Germinal center (tissue), 1 donor: ENCODE data around the gene DNAJC24.
A peak's percentile ranks its signal among the peaks of the same experiment; 100 is the strongest.
"Not testable (repeated sequence)": the region's sequence is repeated elsewhere in the genome, so short reads cannot be mapped to it uniquely, and the experiment has no call there.

ENCODE experiments used
- DNase-seq: peaks from one replicate; pipeline ENCODE4 v3.0.0; 2012; ENCODE audit warnings: mixed read lengths, low spot score

DNAJC24 gene

GRCh38 chr11:31369348-31370329 lies at the start of gene DNAJC24, which contains the start of gene DCDC1:
TSS of gene DNAJC24 (plus strand) at chr11:31369860. CDS start at chr11:31370749, 889 bp downstream.
TSS of gene DCDC1 (minus strand) at chr11:31369739. CDS start at chr11:31328280, 41,459 bp downstream.
- peak; percentile 85 for DNase-seq

GRCh38 chr11:31321494-31321893 lies 48.2 kb upstream of the DNAJC24 start:
- not testable (repeated sequence) for DNase-seq

- no peak for DNase-seq
Observed at GRCh38 chr11:31323145-31323544, 46.5 kb upstream of the DNAJC24 start.

DNA sequence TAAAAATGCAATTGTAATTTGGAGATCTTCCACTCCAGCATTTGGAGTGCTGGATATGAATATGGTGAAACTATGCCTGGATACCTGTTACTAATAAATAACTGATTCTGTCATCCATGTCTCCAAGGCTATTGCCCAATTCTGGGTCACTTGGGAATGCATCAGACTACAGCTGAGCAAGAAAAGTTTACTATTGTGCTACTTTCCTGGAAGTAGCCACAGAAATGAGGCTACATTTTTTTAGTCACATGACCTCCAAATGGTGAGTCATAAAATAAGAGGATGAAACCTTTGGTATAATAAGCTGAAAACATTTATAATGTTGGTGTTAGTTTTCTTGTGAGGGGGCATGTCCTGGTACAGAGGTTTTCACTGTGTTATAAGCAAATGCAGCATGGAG lies 44.5 kb upstream of the DNAJC24 start:
- DNase-seq: no peak

DNA sequence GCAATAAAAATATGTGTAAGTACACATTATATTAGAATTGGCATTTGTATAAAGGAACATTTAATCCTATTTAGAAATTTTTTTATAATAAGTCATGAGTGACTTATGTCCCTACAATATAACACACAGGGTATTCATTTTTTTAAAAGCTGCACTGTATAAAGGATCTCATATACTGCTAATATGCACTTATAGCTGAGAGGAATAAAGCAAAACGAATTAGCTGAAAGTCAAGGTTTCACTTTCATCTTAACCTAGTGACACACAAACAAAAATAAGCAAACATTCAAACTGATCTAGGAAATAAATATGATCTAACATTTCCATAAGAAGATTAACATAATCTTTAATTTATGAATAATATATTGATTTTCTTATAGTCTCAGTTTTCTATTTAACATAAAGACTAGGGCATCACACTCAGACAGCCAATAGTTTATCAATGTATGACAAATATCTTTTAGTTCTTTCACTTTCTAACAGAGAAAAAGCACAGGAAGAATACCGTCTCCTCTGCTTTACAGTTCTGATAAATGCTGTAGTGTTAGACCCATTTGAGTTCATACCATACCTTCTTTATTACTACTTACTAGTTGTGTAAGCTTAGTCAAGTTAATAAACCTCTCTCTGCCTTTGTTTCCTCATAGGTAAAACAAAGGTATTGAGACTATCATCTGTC lies 43.1 kb upstream of the DNAJC24 start:
- no peak for DNase-seq

DNA sequence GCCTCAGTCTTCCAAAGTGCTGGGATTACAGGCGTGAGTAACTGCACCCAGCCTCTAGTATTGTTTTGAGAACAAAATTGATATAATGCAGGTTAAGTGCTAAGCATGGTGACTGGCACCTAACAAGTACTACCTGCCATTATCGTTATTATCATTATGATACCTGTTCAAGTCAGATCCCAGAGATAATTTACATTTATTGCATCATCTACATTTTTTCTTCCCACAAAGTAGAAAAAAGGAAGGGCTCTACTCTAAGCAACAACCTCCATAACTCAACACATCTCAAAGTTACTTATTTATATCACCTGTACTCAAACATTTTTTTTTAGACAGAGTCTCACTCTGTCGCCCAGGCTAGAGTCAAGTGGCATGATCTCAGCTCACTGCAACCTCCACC lies 42.2 kb upstream of the DNAJC24 start:
- DNase-seq: no peak

GRCh38 chr11:31328697-31329096 lies 41.0 kb upstream of the DNAJC24 start:
- no peak for DNase-seq

DNA sequence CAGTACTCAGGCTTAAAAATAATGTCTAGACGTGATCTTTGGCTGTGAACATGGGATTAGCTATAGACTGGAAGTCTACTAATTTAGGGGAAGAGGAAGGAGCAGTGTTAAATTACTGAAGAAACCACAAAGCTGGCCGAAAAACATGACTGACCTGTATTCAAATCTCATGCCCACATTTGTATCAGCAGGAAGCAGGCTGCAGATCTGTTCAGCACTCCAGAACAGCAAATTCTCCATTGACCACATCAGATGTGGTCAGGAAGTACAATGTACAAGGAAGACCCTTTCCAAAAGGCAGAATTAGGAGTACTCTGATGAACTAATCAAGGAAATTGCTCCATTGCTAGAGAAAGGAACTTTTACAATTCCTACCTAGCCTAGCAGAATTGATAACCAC lies 31.9 kb upstream of the DNAJC24 start:
- no peak for DNase-seq

GRCh38 chr11:31340903-31341572 lies 28.6 kb upstream of the DNAJC24 start:
- peak; percentile 8 for DNase-seq

DNA sequence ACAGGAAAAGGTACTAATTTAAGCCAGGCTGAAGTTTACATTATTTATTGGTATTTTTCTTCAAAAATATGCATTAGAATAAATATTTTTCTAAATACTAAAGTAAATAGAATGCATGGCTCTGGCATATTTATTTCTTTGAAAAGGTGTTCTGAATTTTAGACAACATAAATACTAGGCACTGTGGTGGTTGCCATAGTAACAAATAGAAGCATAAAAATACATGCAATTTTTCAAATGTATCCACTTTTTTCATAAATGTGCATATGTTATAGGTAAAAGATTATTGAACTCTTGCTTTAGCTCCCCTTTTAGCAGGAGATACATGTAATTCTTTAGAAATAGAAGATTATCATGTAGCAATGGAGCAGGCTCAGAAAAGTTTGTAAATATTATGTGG lies 18.5 kb upstream of the DNAJC24 start:
- no peak for DNase-seq

- DNase-seq: no peak
Observed at GRCh38 chr11:31355131-31355530, 14.5 kb upstream of the DNAJC24 start.

GRCh38 chr11:31355817-31356216 lies 13.8 kb upstream of the DNAJC24 start:
- DNase-seq: no peak

GRCh38 chr11:31361743-31362142 lies 7.9 kb upstream of the DNAJC24 start:
- no peak for DNase-seq

GRCh38 chr11:31366795-31367194 lies 2.9 kb upstream of the DNAJC24 start:
- no peak for DNase-seq

DNA sequence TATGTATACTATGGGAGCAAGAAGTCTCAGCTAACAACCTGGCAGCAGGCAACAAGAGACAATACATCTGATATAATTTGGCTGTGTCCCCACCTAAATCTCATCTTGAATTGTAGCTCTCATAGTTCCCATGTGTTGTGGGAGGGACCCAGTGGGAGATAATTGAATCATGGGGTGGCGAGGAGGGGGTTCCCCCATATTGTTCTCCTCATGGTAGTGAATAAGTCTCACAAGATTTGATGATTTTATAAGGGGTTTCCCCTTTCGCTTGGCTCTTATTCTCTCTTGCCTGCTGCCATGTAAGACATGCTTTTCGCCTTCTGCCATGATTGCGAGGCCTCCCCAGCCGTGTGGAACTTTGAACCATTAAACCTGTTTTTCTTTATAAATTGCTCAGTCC lies 6.2 kb downstream of the DNAJC24 start:
- DNase-seq: no peak

GRCh38 chr11:31383116-31383515 lies 13.5 kb downstream of the DNAJC24 start:
- DNase-seq: no peak

DNA sequence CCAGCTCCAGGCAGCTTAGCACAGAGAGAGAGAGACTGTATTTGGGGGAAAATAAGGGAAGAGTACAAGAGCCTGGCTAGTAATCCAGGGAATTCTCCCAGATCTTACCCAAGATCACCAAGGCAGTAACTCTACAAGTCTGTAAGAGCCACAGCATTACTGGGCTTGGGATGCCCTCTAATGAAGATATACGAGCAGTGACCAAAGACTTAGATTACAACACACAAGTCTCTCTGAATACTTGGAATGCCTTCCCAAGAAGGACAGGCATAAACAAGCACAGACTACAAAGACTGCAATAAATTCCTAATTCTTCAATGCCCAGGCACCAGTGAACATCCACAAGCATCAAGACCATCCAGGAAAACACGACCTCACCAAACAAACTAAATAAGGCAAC lies 17.7 kb downstream of the DNAJC24 start:
- no peak for DNase-seq

DNA sequence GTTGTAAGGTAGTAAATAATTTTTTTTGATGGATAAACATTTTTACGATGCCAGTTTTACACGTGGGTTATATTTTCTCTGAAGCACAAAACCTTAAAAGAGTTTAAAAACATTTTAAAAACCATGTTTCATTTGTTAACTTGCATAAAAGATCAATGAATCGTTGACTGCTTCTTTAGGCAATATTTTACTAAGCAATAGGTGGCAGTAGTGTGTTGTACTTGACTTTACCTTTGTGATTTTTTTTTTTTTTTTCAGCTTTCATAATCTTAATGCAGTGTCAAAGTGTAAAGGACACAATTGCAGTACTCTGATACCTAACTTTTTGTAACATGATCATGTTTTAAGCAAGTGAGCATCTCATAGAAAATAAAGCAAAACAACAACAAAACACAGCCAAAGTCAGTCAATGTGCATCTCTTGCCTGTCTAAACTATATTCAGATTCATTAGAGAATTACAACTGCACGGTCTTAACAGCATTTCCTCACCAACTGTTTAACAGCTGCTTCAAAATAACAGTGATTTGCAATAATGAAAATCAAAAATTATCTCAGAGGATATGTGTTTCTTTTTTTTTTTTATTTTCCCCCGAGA lies 27.7 kb downstream of the DNAJC24 start:
- peak; percentile 3 for DNase-seq

- DNase-seq: no peak
Observed at GRCh38 chr11:31404614-31405013, 35.0 kb downstream of the DNAJC24 start.

DNA sequence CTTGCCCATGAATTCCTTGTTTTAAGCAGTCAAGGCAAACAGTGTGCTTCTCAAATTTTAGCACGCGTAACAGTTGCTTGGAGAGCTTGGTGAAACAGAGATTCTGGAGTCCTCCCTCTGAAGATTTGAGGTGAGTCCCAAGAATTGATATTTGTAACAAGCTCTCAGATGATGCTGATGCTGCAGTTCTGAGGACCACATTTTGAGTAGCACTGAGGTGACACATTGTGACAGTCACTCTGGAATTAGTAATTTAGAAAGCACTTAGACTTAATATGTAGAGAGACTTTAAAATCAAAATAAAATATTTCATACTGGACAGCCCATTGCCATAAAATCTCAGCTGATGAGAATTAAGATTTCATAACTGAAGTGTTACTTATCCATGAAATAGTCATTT lies 38.5 kb downstream of the DNAJC24 start:
- no peak for DNase-seq

DNA sequence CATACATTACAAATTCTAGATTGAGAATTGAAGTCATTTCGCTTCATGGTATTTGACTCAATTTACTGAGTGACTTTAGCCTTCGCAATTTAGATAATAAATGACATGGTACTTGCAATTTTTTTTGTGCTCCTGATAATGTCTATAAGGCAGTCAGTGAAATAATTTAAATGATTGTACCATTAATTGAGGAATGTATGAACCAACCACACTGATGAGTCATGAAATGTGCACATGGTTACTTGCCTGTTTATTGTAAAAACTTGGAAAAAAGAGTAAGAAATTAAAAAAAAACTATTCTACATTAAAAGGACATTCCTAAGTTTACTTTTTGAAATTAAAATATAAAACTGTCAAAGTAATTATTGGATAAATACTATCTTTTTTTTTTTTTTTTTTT lies 43.3 kb downstream of the DNAJC24 start:
- no peak for DNase-seq

- no peak for DNase-seq
Observed at GRCh38 chr11:31414338-31414737, 44.7 kb downstream of the DNAJC24 start.
